ENCODE data around the gene BHLHE23. TPM values are rescaled to one million over a fixed set of nuclear protein-coding genes. Genes with fewer than 3 reads are reported as not detected.

BHLHE23 gene
- polyA plus RNA-seq, 4 donors = not detected

DNA sequence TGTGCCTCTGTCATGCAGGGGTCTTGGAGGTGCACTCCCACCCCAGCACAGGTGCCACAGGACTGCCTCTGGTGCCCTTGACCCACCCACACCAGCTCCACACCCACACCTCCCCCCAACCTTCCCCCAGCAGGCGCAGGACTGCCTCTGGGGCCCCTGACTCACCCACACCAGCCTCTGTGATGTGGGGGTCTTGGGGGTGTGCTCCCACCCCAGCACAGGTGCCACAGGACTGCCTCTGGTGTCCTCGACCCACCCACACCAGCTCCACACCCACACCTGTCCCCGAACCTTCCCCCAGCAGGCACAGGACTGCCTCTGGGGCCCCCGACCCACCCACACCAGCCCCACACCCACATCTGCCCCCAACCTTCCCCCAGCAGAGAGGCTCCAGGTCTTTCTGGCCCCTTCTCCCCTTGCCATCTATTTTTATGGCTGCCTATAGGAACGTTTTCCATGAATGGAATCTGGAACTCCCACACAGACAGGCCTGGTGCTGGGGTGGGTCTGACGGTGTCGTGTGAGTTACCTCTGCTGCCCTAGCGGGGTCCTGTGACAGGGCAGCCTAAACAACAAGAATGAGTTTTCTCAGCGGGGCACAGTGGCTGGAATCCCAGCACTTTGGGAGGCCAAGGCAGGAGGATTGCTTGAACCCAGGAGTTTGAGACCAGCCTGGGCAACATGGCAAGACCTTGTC, 30.8 kb downstream of the BHLHE23 start:
- no peak for DNase-seq (ENCODE audit: low read depth in 4 of 4, low spot score in 3 of 4)

DNA sequence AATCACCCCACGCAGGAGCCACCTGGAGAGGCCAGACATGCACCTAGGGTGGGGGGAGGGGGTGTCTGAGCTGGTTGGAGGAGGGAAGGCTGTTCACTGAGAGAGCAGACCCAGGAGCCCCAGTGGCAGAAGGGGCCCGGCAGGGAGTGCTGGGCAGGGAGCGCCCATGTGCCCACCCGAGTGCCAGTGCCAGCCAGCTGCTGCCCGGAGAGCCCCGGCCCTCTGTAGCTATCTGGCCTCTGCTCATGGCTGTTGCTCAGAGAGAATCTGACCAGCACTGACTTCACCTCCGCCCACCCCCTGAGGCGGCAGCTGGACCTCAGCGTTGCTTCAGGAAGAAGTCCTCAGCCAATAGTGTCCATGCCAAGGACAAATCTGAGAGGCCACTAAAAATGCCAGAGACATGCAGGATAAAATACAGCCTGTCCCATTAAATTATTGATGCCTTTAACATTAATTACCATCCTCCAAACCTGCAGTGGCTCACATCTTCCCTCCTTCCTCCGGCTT, 31.5 kb downstream of the BHLHE23 start:
- DNase-seq (ENCODE audit: low read depth in 4 of 4, low spot score in 3 of 4) = no peak

DNA sequence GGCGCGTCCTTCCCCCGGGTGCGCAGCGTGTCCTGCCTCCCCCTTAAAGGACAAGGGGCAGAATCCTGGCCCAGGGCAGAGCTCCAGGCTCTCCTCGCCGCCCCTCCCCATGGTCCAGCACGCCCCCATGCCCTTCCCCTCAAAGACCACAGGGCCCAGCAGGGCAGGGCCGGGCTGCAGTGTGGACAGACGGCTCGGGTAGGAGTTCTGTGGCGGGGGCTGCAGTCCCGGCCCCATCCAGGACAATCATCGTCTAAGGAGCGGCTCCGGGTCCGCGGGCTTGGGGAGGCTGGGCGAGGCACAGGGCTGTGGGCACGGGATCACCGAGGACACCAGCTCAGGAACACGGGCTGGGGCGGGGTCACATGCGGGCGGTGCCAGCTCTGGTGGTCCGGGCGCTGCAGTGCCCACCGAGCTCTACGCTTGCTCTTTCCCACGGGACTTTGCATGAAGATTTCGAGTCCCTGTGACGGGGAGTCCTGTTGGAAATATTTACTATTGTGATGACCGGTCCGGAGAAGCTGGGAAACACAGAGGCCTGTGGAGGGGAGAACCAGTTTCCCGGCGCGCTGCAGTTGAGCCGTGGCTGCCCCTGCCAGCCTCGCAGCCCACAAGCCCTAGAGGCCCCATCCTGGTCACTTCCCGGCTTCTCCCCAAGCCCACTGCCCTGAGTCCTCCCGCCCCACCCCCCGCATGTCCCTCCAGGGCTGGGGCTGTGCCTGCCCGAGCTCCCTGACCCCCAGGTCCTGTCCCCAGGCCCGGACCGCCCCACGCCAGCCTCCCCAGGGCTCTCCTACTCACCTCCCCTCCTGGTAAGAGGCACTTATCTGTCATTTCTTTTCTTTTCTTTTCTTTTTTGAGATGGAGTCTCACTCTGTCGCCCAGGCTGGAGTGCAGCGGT, 33.7 kb downstream of the BHLHE23 start:
- DNase-seq (ENCODE audit: low read depth in 4 of 4, low spot score in 3 of 4) = no peak

DNA sequence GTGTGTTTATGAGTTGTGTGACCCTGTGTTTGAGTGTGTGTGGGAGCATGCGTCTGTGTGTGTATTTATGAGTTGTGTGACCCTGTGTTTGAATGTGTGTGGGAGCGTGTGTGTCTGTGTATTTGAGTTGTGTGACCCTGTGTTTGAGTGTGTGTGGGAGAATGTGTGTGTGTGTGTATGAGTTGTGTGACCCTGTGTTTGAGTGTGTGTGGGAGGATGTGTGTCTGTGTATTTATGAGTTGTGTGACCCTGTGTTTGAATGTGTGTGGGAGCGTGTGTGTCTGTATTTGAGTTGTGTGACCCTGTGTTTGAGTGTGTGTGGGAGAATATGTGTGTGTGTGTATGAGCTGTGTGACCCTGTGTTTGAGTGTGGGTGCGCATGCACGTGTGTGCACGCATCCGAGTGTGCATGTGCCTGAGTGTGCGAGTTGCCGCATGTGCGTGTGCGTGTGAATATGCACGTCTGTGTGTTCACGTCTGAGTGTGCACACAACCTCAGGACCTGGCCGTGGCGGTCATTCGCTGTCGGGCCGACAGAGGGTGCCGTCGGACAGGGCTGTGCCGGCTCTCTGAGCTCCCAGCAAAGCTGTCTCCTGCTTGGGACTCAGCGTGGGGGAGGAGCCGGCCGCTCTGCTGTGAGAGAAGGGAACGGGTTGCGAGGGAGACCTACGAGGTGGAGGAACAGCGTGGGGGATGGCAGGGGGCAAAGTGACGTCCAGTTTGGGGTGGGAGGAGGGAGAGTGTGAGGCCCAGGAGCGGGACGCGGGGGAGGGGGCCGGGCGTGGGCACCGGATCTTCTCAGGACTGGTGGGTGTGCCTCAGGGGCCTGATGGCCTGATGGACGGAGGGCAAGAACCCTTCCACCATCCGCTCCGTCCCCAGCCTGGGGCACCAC, 34.6 kb downstream of the BHLHE23 start:
- DNase-seq (ENCODE audit: low read depth in 4 of 4, low spot score in 3 of 4) = peak; percentile 62 to 68 (median 64)

DNA sequence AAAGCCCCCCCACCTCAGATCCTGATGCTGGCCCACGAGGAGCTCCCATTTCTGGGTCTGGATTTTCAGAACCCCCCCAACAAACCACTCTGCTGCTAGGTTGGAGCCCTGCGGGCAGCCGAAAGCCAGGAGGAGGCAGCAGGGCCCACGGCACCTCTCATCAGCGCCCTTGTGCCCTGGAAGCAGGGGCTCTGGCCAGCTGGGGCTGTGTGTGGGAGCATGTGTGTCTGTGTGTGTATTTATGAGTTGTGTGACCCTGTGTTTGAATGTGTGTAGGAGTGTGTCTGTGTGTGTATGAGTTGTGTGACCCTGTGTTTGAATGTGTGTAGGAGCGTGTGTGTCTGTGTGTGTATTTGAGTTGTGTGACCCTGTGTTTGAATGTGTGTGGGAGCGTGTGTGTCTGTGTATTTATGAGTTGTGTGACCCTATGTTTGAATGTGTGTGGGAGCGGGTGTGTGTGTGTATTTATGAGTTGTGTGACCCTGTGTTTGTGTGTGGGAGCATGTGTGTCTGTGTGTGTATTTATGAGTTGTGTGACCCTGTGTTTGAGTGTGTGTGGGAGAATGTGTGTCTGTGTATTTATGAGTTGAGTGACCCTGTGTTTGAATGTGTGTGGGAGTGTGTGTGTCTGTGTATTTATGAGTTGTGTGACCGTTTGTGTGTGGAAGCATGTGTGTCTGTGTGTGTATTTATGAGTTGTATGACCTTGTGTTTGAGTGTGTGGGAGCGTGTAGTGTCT, 35.4 kb downstream of the BHLHE23 start:
- no peak for DNase-seq (ENCODE audit: low read depth in 4 of 4, low spot score in 3 of 4)

DNA sequence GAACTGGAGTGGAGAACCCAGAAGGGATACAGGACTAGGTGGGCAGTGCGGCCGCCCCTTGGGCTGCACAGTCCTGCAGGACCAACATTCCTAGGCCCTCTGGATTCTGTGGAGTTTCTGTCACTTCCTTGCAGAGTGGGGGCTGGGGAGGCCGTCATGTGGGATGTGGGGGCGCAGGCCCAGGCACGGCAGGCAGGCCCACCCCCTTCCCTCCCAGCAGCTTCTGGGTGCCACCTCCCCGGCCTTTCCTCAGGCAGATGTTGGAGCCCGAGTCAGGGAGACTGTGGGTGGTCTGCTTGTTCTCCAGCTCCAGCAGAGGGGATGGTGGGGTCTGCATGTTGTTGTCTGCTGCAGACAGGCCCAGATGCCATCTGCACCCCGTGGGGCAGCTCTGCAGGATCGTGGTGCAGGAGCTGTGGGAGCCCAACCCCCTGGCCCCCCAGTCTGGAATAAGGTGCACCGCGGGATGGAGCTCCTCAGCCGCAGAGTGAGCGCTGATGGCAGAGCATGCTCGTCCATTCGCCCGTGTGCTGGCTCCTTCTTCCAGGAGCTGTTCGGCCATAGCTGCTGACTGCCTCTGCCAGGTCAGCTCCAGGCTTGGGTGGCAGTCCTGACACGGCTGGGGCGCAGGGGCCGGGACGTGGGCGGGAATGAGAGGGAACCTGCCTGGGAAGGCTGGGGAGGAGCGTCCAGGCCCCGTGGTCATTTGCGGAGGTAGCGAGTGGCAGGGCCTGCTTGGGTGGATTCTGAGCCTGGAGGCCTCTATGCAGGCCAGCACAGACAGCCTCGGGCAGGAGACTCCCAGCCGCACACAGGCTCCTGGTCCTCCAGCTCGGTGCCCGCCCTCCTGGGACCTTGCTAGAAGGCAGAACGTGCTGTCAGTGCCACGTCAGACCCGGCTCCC, 36.2 kb downstream of the BHLHE23 start:
- no peak for DNase-seq (ENCODE audit: low read depth in 4 of 4, low spot score in 3 of 4)

DNA sequence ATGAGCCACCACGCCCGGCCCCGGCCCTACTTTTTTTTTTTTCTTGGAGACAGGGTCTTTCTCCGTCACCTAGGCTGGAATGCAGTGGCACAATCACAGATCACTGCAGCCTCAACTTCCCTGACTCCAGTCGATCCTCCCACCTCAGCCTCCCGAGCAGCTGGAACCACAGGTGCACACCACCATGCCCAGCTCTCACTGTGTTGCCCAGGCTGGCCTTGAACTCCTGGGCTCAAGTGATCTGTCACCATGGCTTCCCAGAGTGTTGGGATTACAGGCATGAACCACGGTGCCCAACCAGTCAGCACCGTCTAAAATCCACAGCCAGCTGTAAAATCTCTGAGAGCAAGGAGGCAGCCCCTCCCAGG, 36.8 kb downstream of the BHLHE23 start:
- DNase-seq (ENCODE audit: low read depth in 4 of 4, low spot score in 3 of 4) = no peak

DNA sequence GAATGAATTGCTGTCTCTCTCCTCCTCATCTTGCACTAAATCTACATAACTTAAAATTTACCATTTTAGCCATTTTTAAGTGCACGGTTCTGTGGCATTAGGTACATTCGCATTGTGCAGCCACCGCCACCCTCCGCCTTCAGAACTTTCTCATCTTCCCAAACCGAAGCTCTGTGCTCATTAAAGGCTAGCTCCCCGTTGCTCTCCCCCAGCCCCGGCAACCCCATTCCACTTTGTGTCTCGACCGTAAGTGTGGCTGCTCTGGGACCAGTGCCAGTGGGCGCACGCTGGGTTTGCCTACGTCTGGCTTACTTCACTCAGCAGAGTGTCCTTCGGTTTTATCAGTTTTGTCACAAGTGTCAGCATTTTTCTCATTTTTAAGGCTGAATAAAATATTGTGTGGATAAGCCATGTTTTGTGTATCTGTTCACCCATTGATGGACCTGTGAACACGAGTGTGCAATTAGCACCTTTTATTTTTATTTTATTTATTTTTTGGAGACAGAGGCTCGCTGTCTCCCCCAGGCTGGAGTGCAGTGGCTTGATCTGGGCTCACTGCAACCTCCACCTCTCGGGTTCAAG, 37.5 kb downstream of the BHLHE23 start:
- DNase-seq (ENCODE audit: low read depth in 4 of 4, low spot score in 3 of 4) = no peak

DNA sequence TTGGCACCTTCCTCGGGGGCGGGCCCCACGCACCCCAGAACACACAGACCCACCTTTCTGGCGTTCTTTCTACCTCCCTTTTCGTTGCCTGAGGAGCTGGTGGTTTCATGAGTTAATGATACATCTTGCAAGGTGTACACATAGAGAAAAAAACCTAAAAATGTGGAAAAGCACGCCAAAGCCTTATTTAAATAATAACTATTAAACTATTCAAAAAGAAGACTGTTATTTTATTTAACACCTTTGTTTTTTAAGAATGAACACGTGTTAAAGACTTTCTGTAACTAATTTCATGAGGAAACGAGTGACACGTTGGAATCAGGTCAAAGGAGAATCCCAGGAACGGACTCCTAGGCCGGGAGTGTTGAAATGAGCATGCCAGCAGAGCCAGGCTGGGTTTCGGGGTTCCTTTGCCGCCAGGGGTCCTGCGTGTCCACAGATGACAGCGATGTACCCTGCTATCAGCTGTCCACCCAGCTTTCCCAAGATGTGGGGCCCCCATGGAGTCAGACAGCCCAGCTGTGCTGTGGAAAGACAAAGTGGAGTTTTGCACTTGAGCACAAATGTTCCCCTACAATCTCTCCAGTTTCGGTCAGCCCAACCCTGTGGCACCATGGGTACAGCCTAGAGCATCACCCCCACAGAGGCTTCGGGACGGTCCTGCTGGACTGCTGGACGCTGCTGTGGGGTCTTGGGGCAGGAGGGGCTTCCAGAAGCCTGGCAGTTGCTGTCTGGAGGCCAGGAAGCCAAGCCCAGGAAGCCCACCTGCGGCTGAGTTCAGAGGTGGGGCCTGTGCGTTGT, 38.2 kb downstream of the BHLHE23 start:
- DNase-seq (ENCODE audit: low read depth in 4 of 4, low spot score in 3 of 4) = no peak

DNA sequence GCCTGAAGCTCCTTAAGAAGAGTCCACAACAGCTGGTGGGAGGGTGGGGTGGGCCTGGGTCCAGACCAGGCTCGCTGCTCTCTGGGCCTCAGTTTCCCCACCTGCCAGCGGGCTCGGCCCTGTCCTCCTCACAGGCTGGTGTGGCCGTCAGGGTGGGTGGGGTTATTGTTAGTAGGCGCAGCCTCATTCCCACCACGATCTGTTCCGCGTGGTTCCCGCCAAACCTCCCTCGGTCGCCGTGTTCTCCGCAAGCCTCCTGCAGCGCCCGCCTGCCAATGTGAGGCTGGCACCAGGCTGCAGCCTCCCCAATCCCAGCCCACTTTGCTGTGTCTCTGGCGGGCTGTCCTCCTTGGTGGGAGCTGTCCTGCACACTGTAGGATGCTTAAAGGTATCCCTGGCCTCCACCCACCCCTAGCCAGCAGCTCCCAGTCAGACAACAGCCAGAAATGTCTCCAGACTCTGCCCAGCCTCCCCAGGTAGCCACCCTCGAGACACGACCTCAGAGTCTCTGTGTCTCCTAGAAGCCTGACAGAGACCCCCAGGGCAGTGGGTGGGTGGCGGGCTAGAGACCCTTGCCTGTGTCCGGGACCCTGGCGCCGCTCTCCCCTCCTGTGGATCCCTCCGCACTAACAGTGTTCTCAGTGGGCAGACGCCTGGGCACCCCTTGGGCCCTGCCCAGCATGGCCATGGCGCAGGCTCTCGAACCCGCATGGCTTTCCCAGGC, 39.0 kb downstream of the BHLHE23 start:
- no peak for DNase-seq (ENCODE audit: low read depth in 4 of 4, low spot score in 3 of 4)

DNA sequence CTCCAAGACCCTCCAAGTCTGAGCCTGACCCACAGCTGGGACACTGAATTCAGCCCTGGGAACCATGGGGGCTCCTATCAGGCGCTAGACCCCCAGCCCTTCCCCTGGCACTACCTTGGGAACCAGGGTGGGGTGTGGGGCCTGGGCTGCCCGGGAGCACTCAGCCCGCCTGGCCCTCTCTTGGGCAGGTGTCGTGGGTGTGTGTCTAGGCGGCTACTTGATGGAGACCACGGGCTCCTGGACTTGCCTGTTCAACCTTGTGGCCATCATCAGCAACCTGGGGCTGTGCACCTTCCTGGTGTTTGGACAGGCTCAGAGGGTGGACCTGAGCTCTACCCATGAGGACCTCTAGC, 39.6 kb downstream of the BHLHE23 start:
- DNase-seq (ENCODE audit: low read depth in 4 of 4, low spot score in 3 of 4) = no peak

DNA sequence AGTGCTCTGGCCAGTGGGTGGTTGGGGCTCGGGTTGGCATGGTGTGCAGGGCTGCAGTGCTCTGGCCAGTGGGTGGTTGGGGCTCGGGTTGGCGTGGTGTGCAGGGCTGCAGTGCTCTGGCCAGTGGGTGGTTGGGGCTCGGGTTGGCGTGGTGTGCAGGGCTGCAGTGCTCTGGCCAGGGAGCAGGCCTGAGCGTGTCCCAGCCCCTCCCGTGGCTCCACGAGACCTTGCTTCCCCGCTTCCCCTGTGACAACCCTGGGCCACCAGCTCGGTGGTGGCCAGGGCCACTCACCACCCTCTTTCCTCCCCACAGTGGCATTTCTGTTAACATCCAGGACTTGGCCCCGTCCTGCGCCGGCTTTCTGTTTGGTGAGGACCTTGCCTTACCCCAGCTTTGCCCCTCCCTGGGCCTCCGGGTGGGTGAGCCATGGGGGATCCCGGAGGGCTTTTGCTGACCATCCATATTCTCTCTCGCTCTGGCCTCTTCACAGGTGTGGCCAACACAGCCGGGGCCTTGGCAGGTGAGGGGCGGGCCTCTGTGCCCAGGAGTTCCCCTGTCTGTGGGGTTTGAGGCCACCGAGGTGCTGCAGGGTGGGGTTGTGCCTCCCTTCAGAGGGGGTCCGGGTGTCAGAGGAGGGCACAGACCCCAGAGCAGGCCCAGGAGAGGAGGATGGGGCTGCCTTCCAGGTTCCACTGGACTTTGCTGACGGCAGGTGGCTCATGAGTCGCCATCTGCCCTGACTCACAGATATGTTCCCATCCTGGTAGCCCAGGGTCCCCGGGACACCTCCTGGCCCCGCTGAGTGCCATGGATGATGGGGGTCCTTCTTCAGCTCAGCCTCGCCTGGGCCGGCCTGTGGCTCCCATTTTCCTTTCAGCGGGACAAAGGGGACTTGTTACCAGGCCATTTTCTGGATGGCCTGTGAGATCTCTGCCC, 40.3 kb downstream of the BHLHE23 start:
- no peak for DNase-seq (ENCODE audit: low read depth in 4 of 4, low spot score in 3 of 4)

DNA sequence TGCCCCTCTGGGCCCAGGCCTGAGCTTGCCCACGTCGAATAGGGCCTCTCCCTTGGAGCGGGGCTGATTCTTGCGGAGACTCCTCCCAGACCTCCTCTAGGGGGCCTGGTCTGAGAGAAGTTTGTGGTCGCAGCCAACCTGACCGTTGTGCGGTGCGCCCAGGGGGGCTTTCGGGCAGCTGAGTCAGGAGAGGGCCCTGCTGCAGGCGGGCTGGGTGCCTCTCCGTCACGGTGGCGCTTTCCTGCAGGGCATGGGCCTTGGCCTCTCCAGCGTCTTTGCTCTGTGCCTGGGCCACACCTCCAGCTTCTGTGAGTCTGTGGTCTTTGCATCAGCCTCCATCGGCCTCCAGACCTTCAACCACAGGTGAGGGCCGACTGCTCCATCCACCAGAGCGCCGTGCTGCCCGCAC, 41.4 kb downstream of the BHLHE23 start:
- no peak for DNase-seq (ENCODE audit: low read depth in 4 of 4, low spot score in 3 of 4)

DNA sequence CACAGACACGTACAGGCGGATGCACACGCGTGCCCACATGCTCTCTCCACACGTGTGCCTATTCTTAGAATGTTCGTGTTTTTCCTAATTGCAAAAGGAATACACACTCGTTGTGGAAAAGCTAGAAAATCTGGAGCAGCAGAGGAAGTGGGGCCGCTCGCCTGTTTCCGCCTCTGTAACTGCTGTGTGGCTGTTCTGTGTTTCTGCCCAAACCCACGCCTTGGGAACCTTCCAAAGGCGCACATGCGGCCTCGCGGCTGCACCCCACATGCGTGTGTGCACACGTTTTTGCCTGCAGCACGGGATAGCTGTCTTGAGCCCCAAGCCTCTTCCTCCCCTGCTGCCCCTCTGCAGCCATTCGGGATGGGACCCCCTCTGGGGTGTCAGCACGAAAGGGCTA, 42.1 kb downstream of the BHLHE23 start:
- no peak for DNase-seq (ENCODE audit: low read depth in 4 of 4, low spot score in 3 of 4)

DNA sequence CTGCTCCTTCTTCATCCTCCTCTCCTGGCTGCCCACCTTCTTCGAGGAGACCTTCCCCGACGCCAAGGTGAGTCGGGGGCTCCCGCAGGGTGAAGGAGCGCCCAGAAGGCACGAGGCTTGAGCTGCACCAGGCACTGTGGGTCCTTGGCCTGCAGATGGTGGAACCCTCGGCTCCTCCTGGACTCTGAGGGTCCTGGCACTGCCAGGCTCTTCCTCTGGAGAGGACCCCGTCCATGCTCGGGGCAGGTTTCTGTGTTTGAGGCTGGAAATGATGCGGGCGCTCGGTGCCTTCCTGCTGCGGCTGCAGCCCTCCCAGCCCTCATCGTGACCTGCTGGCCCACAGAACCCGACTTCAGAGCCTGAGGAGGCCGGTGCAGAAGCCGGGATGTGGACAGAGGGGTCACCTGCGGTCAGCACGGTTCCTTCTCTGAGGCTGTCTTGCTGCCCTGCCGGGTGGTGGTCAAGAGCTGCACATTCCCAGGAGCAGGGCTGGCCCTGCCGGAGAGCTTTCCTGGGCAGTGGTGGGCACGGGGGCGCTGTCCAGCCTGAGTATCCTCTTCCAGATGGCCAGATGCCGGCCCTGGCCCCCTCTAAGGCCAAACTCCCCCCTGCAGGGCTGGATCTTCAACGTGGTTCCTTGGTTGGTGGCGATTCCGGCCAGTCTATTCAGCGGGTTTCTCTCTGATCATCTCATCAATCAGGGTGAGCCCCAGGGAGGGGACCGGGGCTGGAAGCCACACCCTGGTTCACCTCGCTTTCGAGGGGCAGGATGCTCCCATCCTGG, 43.0 kb downstream of the BHLHE23 start:
- DNase-seq (ENCODE audit: low read depth in 4 of 4, low spot score in 3 of 4) = no peak

All from left renal pelvis (tissue), 4 donors.